Measurements from ENCODE around the gene HMGXB3. TPM values are rescaled to one million over a fixed set of nuclear protein-coding genes. Genes with fewer than 3 reads are reported as not detected.

The HMGXB3 gene
- total RNA-seq, 1 experiment from 2014 or later, result 38.0 TPM

- Histone ChIP-seq H3K36me3 (ENCODE audit: low read depth) (no peaks in the 10 kb centered on the region), H3F3A (ENCODE audit: insufficient read depth, low read depth) (no peaks in the 10 kb centered on the region), H3K27ac (no peak overlapping the region), H4K20me1 (ENCODE audit: insufficient read depth) (no peaks in the 10 kb centered on the region), H3K9me2 (ENCODE audit: insufficient read depth) (no peaks in the 10 kb centered on the region; the same call in 1 of the 2 replicates), H3K79me2 (ENCODE audit: low read depth) (no peaks in the 10 kb centered on the region), H3K4me1 (replicated peaks; ENCODE audit: insufficient read depth) (no peaks in the 10 kb centered on the region), H3K9me3 (ENCODE audit: insufficient read depth, low read depth) (no peaks in the 10 kb centered on the region), H2AFZ (no peak overlapping the region), H3K4me2 (no peak overlapping the region), H3K27me3 (ENCODE audit: insufficient read depth, low read depth) (no peaks in the 10 kb centered on the region), H3K4me3 (no peak overlapping the region)
- intact Hi-C loops (cut with micrococcal nuclease; ENCODE audit: unreplicated experiment), result no loop called here
- ChIA-PET POLR2A (ENCODE audit: unreplicated experiment) (no interaction called here), CTCF (no interaction called here)
- no peak for TF ChIP-seq CTCF (conservative IDR thresholded peaks at IDR 0.05)
- TF ChIP-seq EZH2 (IDR thresholded peaks at IDR 0.05; ENCODE audit: low read depth), result no peak
- BruUV-seq (replicated peaks), result no TSS peak
- no peak for DNase-seq
Observed at GRCh38 chr5:150097152-150097551, 96.6 kb downstream of the HMGXB3 start.

DNA sequence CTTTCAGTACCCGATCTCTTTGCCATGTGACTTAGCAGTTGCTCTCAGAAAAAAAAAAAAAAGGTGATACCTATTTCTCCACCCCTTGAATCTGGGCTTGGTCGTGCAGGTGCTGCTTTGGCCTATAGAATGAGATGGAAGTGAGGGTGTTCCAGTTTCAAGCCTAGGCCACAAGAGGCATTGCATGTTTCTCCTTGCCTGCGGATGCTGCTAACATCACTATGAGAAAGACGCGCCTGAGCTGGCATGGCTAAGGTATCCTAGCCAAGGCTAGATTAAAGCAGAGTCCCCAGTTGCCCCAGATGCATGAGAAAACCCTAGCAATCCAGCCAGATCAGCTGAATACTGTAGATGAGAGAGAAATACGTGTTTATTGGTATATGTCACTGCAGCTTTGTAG is 100.5 kb downstream of the HMGXB3 start:
- no peaks in the 10 kb centered on the region for H4K20me1 ChIP-seq (ENCODE audit: insufficient read depth)
- H3K79me2 ChIP-seq (ENCODE audit: low read depth), result no peaks in the 10 kb centered on the region
- no peaks in the 10 kb centered on the region for H3K36me3 ChIP-seq (ENCODE audit: low read depth)
- no peaks in the 10 kb centered on the region for H3K9me3 ChIP-seq (ENCODE audit: insufficient read depth, low read depth)
- no peak overlapping the region for H3K27ac ChIP-seq
- TF ChIP-seq EZH2 (IDR thresholded peaks at IDR 0.05; ENCODE audit: low read depth), result no peak
- no peak for TF ChIP-seq CTCF (conservative IDR thresholded peaks at IDR 0.05)
- H3K4me1 ChIP-seq (replicated peaks; ENCODE audit: insufficient read depth), result no peaks in the 10 kb centered on the region
- H3K27me3 ChIP-seq (ENCODE audit: insufficient read depth, low read depth), result no peaks in the 10 kb centered on the region
- CTCF ChIA-PET, result interaction anchor here (0.7 kb wide), 1 partner anchor 221 kb away, joined by 7 read pairs; no protein-coding TSS in a partner anchor
- no peak overlapping the region for H3K4me2 ChIP-seq
- POLR2A ChIA-PET (ENCODE audit: unreplicated experiment), result no interaction called here
- intact Hi-C loops (cut with micrococcal nuclease; ENCODE audit: unreplicated experiment), result no loop called here
- no peaks in the 10 kb centered on the region for H3F3A ChIP-seq (ENCODE audit: insufficient read depth, low read depth)
- no peaks in the 10 kb centered on the region for H3K9me2 ChIP-seq (ENCODE audit: insufficient read depth)
- no peak for DNase-seq
- BruUV-seq (replicated peaks), result no TSS peak
- no peak overlapping the region for H3K4me3 ChIP-seq
- H2AFZ ChIP-seq, result no peak overlapping the region

Other genes starting within 250 kb of the HMGXB3 start
- 0.35 and 0.50 TPM in 2 replicates for gene PDE6A, start 55.9 kb upstream of the HMGXB3 start, total RNA-seq (2021)
- gene SLC26A2, start 40.0 kb upstream of the HMGXB3 start, total RNA-seq (2021), result 10.2 and 13.5 TPM in 2 replicates
- 3.0 and 3.9 TPM in 2 replicates for gene TIGD6, start 85 bp upstream of the HMGXB3 start, total RNA-seq (2021)
- 0.72 and 0.95 TPM in 2 replicates for gene CSF1R, start 85.8 kb downstream of the HMGXB3 start, total RNA-seq (2021)
- 0.08 TPM in 1 of 2 replicates, not detected in the other for gene PDGFRB, start 155.1 kb downstream of the HMGXB3 start, total RNA-seq (2021)
- gene CDX1, start 166.0 kb downstream of the HMGXB3 start, total RNA-seq (2021), result not detected in 2 replicates
- 0.25 TPM in 1 of 2 replicates, not detected in the other for gene SLC6A7, start 189.3 kb downstream of the HMGXB3 start, total RNA-seq (2021)

All from PC-9 (cell line).